Endothelial cell of umbilical vein (primary cell): ENCODE data around the gene EDEM1. TPM values are rescaled to one million over a fixed set of nuclear protein-coding genes. Genes with fewer than 3 reads are reported as not detected.

Experiments
- BruUV-seq: library from RNA; stranded (reverse); fragments of 400-500 nt; replicated peaks from 2 replicates; lab custom pipeline; 2021; lab: Mats Ljungman, UMichigan
- CTCF ChIA-PET: fragments of 300-600, 350-600 bp; sonication (Branson Sonifier 250); formaldehyde crosslinking; loops from one replicate; lab custom pipeline; 2021; ENCODE audit warnings: antibody characterized with exemption, inconsistent platforms; lab: Charles Lee
- POLR2A ChIA-PET: fragments of 300-600, 350-600 bp; sonication (Branson Sonifier 250); formaldehyde crosslinking; loops from one replicate; lab custom pipeline; 2021; ENCODE audit warnings: antibody characterized with exemption, inconsistent platforms; lab: Charles Lee
- DNase-seq: peaks from one replicate; pipeline ENCODE4 v3.0.0-alpha.2; 2011; ENCODE audit warnings: low read depth, low spot score
- FAIRE-seq: peaks from 2 replicates; lab custom pipeline; 2011; peaks lifted over from hg19 to GRCh38; lab: Jason Lieb, UNC
- H2AFZ ChIP-seq: 2 replicates; pipeline ENCODE4 v1.6.0; 2012; ENCODE audit warnings: low read depth, low read length, control low read depth, inconsistent platforms
- H3K27ac ChIP-seq: 2 replicates; pipeline ENCODE4 v1.5.1; 2011; ENCODE audit warnings: low read depth, mild to moderate bottlenecking, control low read depth, low read length, moderate library complexity; ENCODE audit not compliant: insufficient read depth
- H3K27me3 ChIP-seq, 2 experiments: 2 replicates each; pipeline versions ENCODE4 v1.6.0 to v1.6.1; 2011; ENCODE audit warnings: low read length in 2 of 2, mixed read lengths in 1 of 2; ENCODE audit not compliant: control insufficient read depth in 2 of 2, insufficient read depth in 2 of 2
- H3K36me3 ChIP-seq, 2 experiments: 2 replicates in 1 of 2; 3 replicates in 1 of 2; pipeline ENCODE4 v1.5.1; 2011; ENCODE audit warnings: low read length in 2 of 2, mild to moderate bottlenecking in 1 of 2, moderate library complexity in 1 of 2; ENCODE audit not compliant: control insufficient read depth in 2 of 2, insufficient read depth in 2 of 2; ENCODE audit errors: extremely low read depth in 1 of 2
- H3K4me1 ChIP-seq: 3 replicates; pipeline ENCODE4 v1.5.1; 2011; ENCODE audit warnings: mild to moderate bottlenecking, low read length; ENCODE audit not compliant: control insufficient read depth, insufficient read depth; ENCODE audit errors: extremely low read depth
- H3K4me2 ChIP-seq: 2 replicates; pipeline ENCODE4 v1.6.1; 2011; ENCODE audit warnings: low read length, control low read depth, mixed read lengths; ENCODE audit not compliant: insufficient read depth
- H3K4me3 ChIP-seq, 3 experiments: fragments of 200-600 bp in 1 of 3; sonication (generic), shearing (Covaris generic) in 1 of 3; replicated peaks in 1 of 3; 2 replicates each; pipeline ENCODE4 v1.5.1; 2011 to 2016; ENCODE audit warnings: control low read depth in 3 of 3, low read length in 3 of 3, mild to moderate bottlenecking in 2 of 3, inconsistent platforms in 1 of 3, low read depth in 1 of 3, moderate library complexity in 1 of 3; ENCODE audit not compliant: insufficient read depth in 1 of 3
- H3K79me2 ChIP-seq: 2 replicates; pipeline ENCODE4 v1.6.0; 2012; ENCODE audit warnings: low read length, inconsistent platforms; ENCODE audit not compliant: control insufficient read depth, insufficient read depth
- H3K9ac ChIP-seq: replicated peaks from 2 replicates; pipeline ENCODE3; 2011; ENCODE audit warnings: low read length, control low read depth; ENCODE audit not compliant: insufficient read depth; ENCODE audit errors: extremely low read depth
- H3K9me1 ChIP-seq: replicated peaks from 3 replicates; pipeline ENCODE4 v1.6.0; 2011; ENCODE audit warnings: mild to moderate bottlenecking, low read length; ENCODE audit not compliant: control insufficient read depth, insufficient read depth; ENCODE audit errors: extremely low read depth
- H3K9me3 ChIP-seq: replicated peaks from 2 replicates; pipeline ENCODE4 v1.5.1; 2012; ENCODE audit warnings: low read length, inconsistent platforms; ENCODE audit not compliant: control insufficient read depth, insufficient read depth
- H4K20me1 ChIP-seq: replicated peaks from 2 replicates; pipeline ENCODE3; 2011; ENCODE audit warnings: mild to moderate bottlenecking, low read length; ENCODE audit not compliant: control insufficient read depth, insufficient read depth; ENCODE audit errors: extremely low read depth
- CTCF ChIP-seq, 2 donors: IDR thresholded peaks; 1 replicate in 1 of 2; 2 replicates in 1 of 2; pipeline ENCODE4 v1.5.1; 2011; ENCODE audit warnings: low read length in 2 of 2, mild to moderate bottlenecking in 2 of 2, moderate library complexity in 2 of 2, control low read depth in 1 of 2, inconsistent platforms in 1 of 2, low read depth in 1 of 2; ENCODE audit not compliant: insufficient read depth in 1 of 2; ENCODE audit errors: extremely low read depth in 1 of 2
- EZH2 ChIP-seq: IDR thresholded peaks from 2 replicates; pipeline ENCODE4 v1.6.1; 2012; ENCODE audit warnings: borderline replicate concordance, low read depth, mild to moderate bottlenecking, moderate library complexity, low read length, inconsistent platforms; ENCODE audit not compliant: severe bottlenecking
- FOS ChIP-seq: IDR thresholded peaks from 2 replicates; pipeline ENCODE4 v1.6.1; 2011; ENCODE audit warnings: mild to moderate bottlenecking, low read length, moderate library complexity, borderline replicate concordance; ENCODE audit not compliant: insufficient read depth
- GATA2 ChIP-seq: IDR thresholded peaks from 2 replicates; pipeline ENCODE4 v1.7.0; 2011; ENCODE audit warnings: low read depth, mild to moderate bottlenecking, moderate library complexity, mixed read lengths, low read length; ENCODE audit not compliant: insufficient read length, insufficient read depth
- JUN ChIP-seq: IDR thresholded peaks from 2 replicates; pipeline ENCODE4 v1.6.1; 2011; ENCODE audit warnings: borderline replicate concordance, low read depth; ENCODE audit not compliant: insufficient read length, insufficient read depth
- MAX ChIP-seq: IDR thresholded peaks from 2 replicates; pipeline ENCODE4 v1.6.1; 2011; ENCODE audit not compliant: insufficient read depth, insufficient read length
- MYC ChIP-seq: IDR thresholded peaks from one replicate; pipeline ENCODE4 v1.6.1; 2011; ENCODE audit warnings: mild to moderate bottlenecking, low read depth, low read length
- POLR2A ChIP-seq: IDR thresholded peaks from 2 replicates; pipeline ENCODE4 v1.6.1; 2012; ENCODE audit warnings: low read depth, mild to moderate bottlenecking, control low read depth, low read length
- POLR2AphosphoS5 ChIP-seq: IDR thresholded peaks from 2 replicates; pipeline ENCODE4 v1.6.1; 2012; ENCODE audit warnings: low read depth, mild to moderate bottlenecking, control low read depth, low read length, moderate library complexity; ENCODE audit not compliant: insufficient read depth
- dilution Hi-C: fragments of 300-500 bp; cut with MboI; formaldehyde crosslinking; loops from one replicate; pipeline ENCODE4 v1.15.0; 2019; ENCODE audit warnings: low sequenced_read_pairs; ENCODE audit not compliant: extremely low pct_ligation_motif_present
- intact Hi-C: fragments of 100-400 bp; cut with micrococcal nuclease; formaldehyde crosslinking; loops from one replicate; pipeline ENCODE4 v1.10.0; 2022
- polyA plus RNA-seq, 4 experiments: library from polyadenylated mRNA; depleted of rRNA in 3 of 4; stranded (reverse) in 3 of 4; unstranded in 1 of 4; fragments of >200 nt; gene quantifications; 2 replicates each; pipeline versions ENCODE4 v1.2.1 to v1.2.3, GENCODE V29; 2011 to 2012; ENCODE audit warnings: missing spikeins in 1 of 4
- total RNA-seq: library from RNA; stranded (reverse); gene quantifications from 2 replicates; pipeline ENCODE4 v1.2.3, GENCODE V29; 2021

Gene EDEM1
- total and polyA plus RNA-seq, 2 donors (not counting 3 experiments of a cell fraction or from before 2014, with no cell fraction given), result 19.4 to 61.1 TPM

- BruUV-seq, result TSS peak; percentile 59
- ChIA-PET POLR2A (no interaction called here), CTCF (interaction anchor here (0.7 to 2.5 kb wide), 8 partner anchors 8 to 484 kb away, joined by 3 to 11 read pairs (median 4); partner anchors contain the start of gene EDEM1)
- no peaks in the 10 kb centered on the region for H3K27me3 ChIP-seq
- dilution Hi-C loops, result no loop called here
- no peak overlapping the region for H3K9ac ChIP-seq
- H3K79me2 ChIP-seq, result peaks cover 70% of the 10 kb centered on the region
- H3K36me3 ChIP-seq, result peaks cover 4 to 6% of the 10 kb centered on the region in 2 experiments
- peak; percentile 87 for DNase-seq
- no peak overlapping the region for H2AFZ ChIP-seq
- intact Hi-C loops, result loop anchor here (1.0 to 2.0 kb wide), 2 partner anchors 8 to 72 kb away; partner anchors contain the start of genes ARL8B and EDEM1
- peak overlapping the region in 1 of 3 experiments; percentile 42 for H3K4me3 ChIP-seq
- H3K4me1 ChIP-seq, result peaks cover 40% of the 10 kb centered on the region
- no peaks in the 10 kb centered on the region for H3K9me3 ChIP-seq
- H4K20me1 ChIP-seq, result no peaks in the 10 kb centered on the region
- FAIRE-seq, result peak; percentile 81
- no peaks in the 10 kb centered on the region for H3K9me1 ChIP-seq
- peak overlapping the region; percentile 90 for H3K4me2 ChIP-seq
- no peak for TF ChIP-seq CTCF (IDR thresholded peaks at IDR 0.05; ENCODE audit: extremely low read depth in 1 of 2, insufficient read depth in 1 of 2, low read depth in 1 of 2, low read length in 2 of 2)
- TF ChIP-seq JUN, result peak; percentile 96
- no peak for TF ChIP-seq MAX
- no peak for TF ChIP-seq MYC
- peak; percentile 54 for TF ChIP-seq POLR2AphosphoS5
- peak; percentile 88 for TF ChIP-seq FOS
- TF ChIP-seq POLR2A, result no peak
- no peak for TF ChIP-seq EZH2
- TF ChIP-seq GATA2, result peak; percentile 97
- H3K27ac ChIP-seq, result peak overlapping the region; percentile 75
Measured at GRCh38 chr3:5194801-5195509, 7.4 kb downstream of the EDEM1 start.
